Measurements from ENCODE around the gene KCP. TPM values are rescaled to one million over a fixed set of nuclear protein-coding genes. Genes with fewer than 3 reads are reported as not detected.

KCP gene
- total and polyA plus RNA-seq, 8 donors = 0.73 to 2.3 (median 1.6) TPM; not detected in 5

DNA sequence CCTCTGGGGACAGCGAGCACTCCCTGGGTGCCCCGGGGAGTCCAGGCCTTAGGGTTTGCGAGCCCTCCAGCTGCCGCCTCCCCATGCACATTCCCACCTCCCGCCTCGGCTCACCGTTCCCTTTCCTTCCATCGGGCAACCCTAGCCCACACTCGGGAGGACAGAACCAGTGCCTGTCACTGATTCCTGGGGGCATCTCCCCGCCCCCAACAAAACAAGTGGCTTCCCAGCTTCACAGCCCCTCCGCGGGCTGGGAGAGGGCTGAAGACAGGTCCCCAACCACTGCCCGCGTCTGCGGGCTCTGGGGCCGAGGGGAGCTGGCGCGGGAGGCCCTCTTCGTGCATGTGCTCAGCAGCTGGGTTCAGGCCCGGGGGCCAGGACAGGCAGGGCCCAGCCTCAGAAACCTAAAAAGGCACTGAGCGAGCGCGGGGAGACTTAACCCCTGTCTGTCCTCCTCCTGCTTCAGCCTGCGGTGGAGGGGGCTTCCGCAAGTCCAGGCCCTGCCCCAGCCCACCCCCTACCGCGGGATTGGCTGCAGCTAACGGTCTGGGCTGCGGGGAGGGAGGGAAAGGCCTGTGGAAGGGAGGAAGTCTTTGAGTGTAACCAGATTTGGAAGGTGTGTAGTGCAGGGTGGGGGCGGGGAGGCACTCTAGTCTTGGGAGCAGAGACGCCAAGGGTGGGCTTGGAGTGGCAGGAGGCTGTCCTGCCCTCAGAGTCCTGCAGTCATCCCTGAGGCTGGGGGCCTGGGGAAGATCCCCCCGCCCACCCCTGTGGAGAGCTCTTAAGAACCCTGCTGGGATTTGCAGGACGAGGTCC lies 79.1 kb downstream of the KCP start:
- Histone ChIP-seq H3K27me3 (peaks cover 0 to 48% (median 27%) of the 10 kb centered on the region in 3 donors), H3K36me3 (peaks cover 0 to 13% (median 5%) of the 10 kb centered on the region in 4 donors), H3K9me3 (no peaks in the 10 kb centered on the region), H3K4me3 (peak overlapping the region; percentile 47 to 65 (median 58)), H3K4me1 (peaks cover 35 to 84% (median 45%) of the 10 kb centered on the region in 4 donors), H3K27ac (peak overlapping the region; percentile 25 to 95 (median 74))
- TF ChIP-seq EP300 (IDR thresholded peaks at IDR 0.05) = no peak
- peak in 2 of 3 donors; percentile 14 to 40 for TF ChIP-seq POLR2AphosphoS5 (IDR thresholded peaks at IDR 0.05)
- no peak for TF ChIP-seq POLR2A (IDR thresholded peaks at IDR 0.05)
- TF ChIP-seq, protein P1, sequence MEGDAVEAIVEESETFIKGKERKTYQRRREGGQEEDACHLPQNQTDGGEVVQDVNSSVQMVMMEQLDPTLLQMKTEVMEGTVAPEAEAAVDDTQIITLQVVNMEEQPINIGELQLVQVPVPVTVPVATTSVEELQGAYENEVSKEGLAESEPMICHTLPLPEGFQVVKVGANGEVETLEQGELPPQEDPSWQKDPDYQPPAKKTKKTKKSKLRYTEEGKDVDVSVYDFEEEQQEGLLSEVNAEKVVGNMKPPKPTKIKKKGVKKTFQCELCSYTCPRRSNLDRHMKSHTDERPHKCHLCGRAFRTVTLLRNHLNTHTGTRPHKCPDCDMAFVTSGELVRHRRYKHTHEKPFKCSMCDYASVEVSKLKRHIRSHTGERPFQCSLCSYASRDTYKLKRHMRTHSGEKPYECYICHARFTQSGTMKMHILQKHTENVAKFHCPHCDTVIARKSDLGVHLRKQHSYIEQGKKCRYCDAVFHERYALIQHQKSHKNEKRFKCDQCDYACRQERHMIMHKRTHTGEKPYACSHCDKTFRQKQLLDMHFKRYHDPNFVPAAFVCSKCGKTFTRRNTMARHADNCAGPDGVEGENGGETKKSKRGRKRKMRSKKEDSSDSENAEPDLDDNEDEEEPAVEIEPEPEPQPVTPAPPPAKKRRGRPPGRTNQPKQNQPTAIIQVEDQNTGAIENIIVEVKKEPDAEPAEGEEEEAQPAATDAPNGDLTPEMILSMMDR (IDR thresholded peaks at IDR 0.05) = no peak
- DNase-seq = peak in 1 of 2 donors; percentile 90
- WGBS, 5 donors = 13 to 23% (median 15%) methylated on average over 23 to 33 of the region's 33 CpGs
- intact Hi-C loops (cut with DNase I; ENCODE audit: low total_unique reads) = no loop called here

DNA sequence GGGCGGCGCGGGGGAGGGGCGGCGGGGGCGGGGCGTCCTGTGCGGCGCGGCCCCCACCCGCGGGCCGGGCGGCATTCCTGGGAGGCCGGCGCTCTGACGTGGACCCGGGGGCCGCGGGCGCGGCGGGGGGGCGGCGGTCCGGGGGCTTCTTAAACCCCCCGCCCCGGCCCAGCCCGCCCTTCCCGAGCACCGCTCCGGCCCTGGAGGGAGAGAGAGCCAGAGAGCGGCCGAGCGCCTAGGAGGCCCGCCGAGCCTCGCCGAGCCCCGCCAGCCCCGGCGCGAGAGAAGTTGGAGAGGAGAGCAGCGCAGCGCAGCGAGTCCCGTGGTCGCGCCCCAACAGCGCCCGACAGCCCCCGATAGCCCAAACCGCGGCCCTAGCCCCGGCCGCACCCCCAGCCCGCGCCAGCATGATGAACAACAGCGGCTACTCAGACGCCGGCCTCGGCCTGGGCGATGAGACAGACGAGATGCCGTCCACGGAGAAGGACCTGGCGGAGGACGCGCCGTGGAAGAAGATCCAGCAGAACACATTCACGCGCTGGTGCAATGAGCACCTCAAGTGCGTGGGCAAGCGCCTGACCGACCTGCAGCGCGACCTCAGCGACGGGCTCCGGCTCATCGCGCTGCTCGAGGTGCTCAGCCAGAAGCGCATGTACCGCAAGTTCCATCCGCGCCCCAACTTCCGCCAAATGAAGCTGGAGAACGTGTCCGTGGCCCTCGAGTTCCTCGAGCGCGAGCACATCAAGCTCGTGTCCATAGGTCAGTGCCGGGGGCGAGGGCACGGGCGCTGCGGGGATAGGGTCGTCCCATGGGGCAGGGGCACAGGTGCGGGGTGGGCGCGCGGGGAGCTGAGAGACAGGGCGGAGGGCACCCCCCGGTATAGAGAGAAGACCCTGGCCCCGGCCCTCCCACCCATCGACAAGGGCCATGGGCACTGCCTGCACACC lies 80.0 kb downstream of the KCP start, which contains the start of gene FLNC:
TSS of gene FLNC (plus strand) at position 176 of the 947 bp plus-strand sequence. CDS start at position 408, 232 bp downstream.
- peaks cover 0 to 48% (median 27%) of the 10 kb centered on the region in 3 donors for H3K27me3 ChIP-seq

DNA sequence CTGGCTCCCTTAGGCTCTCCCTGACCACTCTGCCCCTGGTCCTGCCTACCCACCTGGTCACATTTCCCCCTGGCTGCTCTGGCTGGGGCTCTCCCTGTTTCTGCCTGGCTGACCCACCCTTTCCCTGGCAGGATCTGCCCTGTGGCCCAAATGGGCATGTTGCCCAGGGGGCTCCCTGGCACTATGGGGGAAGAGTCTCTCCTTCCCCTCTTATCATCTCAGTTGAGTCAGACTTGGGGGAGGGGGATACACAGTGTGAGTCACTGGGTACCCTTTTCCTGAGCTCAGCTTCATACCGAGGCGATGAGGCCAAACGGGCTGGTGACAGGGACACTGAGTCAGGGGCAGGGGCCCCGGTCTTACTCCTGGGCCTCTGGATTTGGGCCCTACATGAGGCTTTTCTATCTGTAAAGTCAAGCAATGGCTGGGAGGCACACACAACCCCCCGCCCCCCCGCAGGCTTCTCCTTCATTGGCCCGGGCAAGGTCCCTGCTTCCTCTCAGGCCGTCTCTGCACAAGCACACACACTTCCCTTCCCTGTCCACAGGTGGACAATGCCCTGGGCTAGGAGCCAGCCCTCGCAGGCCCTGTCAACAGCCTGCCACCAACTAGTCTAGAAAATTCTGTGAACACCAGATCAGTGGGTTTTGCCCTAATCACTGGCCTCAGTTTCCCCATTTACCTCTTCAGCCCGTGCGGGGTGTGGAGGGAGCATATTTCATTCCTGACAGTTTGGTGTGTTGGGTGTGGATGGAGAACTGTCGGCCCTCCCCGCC lies 80.9 kb downstream of the KCP start:
- TF ChIP-seq POLR2A (IDR thresholded peaks at IDR 0.05) = no peak
- TF ChIP-seq, protein P1 (IDR thresholded peaks at IDR 0.05) = no peak
- no peak for TF ChIP-seq EP300 (IDR thresholded peaks at IDR 0.05)
- peak in 1 of 3 donors; percentile 30 for TF ChIP-seq POLR2AphosphoS5 (IDR thresholded peaks at IDR 0.05)
- WGBS, 5 donors = 20 to 28% (median 24%) methylated on average over 8 to 13 of the region's 13 CpGs
- Histone ChIP-seq H3K36me3 (no peaks in the 10 kb centered on the region), H3K9me3 (no peaks in the 10 kb centered on the region), H3K27me3 (peaks cover 0 to 48% (median 27%) of the 10 kb centered on the region in 3 donors), H3K27ac (peak overlapping the region in 4 of 5 donors; percentile 54 to 95 (median 66)), H3K4me3 (peak overlapping the region; percentile 47 to 65 (median 58)), H3K4me1 (peaks cover 35 to 65% (median 45%) of the 10 kb centered on the region in 4 donors)
- DNase-seq = peak; percentile 48 to 70
- intact Hi-C loops (cut with DNase I; ENCODE audit: low total_unique reads) = no loop called here

More for the DNA sequence above, 80.0 kb downstream of the KCP start, which contains the start of gene FLNC:
- H3K36me3 ChIP-seq = peaks cover 0 to 5% (median 2%) of the 10 kb centered on the region in 4 donors
- peak within 1 kb of the TSS; percentile 47 to 65 (median 58) for H3K4me3 ChIP-seq
- H3K9me3 ChIP-seq = no peaks in the 10 kb centered on the region
- peaks cover 35 to 75% (median 45%) of the 10 kb centered on the region in 4 donors for H3K4me1 ChIP-seq
- peak; percentile 50 to 89 for DNase-seq
- WGBS, 5 donors = 2 to 6% (median 3%) methylated on average over 72 to 109 of the region's 109 CpGs; no CpG with 5 or more reads in 1 of the 5 donors
- TF ChIP-seq POLR2AphosphoS5 (IDR thresholded peaks at IDR 0.05) = peak in 2 of 3 donors; percentile 43 to 71
- TF ChIP-seq POLR2A (IDR thresholded peaks at IDR 0.05) = no peak
- intact Hi-C loops (cut with DNase I; ENCODE audit: low total_unique reads) = no loop called here
- peak within 1 kb of the TSS; percentile 29 to 95 (median 74) for H3K27ac ChIP-seq

Data from stomach (tissue), 9 donors.